RWPE2 (cell line): ENCODE results near the gene SMARCD3.

Experiments used
- ATAC-seq: fragments of 200-7000 bp; cut with Tn5 transposase; 3 replicates; pipeline ENCODE4 v1.9.1; 2021; ENCODE audit warnings: low read depth
- DNase-seq: peaks from one replicate; pipeline ENCODE4 v3.0.0-alpha.2; 2020; ENCODE audit warnings: low spot score
- H3K27ac ChIP-seq: fragments of 450-650 bp; 2 replicates; pipeline ENCODE4 v1.5.1; 2017; ENCODE audit warnings: mild to moderate bottlenecking; ENCODE audit not compliant: poor library complexity, severe bottlenecking
- H3K27me3 ChIP-seq: fragments of 250-450 bp; sonication (Bioruptor Pico); 2 replicates; pipeline ENCODE4 v1.5.1; 2021; ENCODE audit warnings: mild to moderate bottlenecking, moderate library complexity; ENCODE audit not compliant: insufficient read depth, poor library complexity, severe bottlenecking
- H3K36me3 ChIP-seq: fragments of 250-450 bp; sonication (Bioruptor Pico); 2 replicates; pipeline ENCODE4 v1.5.1; 2020; ENCODE audit warnings: low read depth, mild to moderate bottlenecking, moderate library complexity
- H3K4me1 ChIP-seq: fragments of 250-450 bp; sonication (Bioruptor Pico); 2 replicates; pipeline ENCODE4 v1.5.1; 2021; ENCODE audit warnings: mild to moderate bottlenecking, moderate library complexity; ENCODE audit not compliant: insufficient read depth, poor library complexity, severe bottlenecking
- H3K4me3 ChIP-seq: fragments of 250-450 bp; sonication (Bioruptor Pico); 2 replicates; pipeline ENCODE4 v1.5.1; 2021; ENCODE audit warnings: mild to moderate bottlenecking, moderate library complexity; ENCODE audit not compliant: severe bottlenecking
- H3K9me3 ChIP-seq: fragments of 250-450 bp; sonication (Bioruptor Pico); 2 replicates; pipeline ENCODE4 v1.5.1; 2021; ENCODE audit warnings: mild to moderate bottlenecking, moderate library complexity; ENCODE audit not compliant: severe bottlenecking
- TF ChIP-seq, protein P1 (sequence below): fragments of 450-650 bp; IDR thresholded peaks from one replicate; pipeline ENCODE4 v1.5.1; 2017; ENCODE audit warnings: mild to moderate bottlenecking, moderate library complexity; ENCODE audit not compliant: poor library complexity, severe bottlenecking

Gene SMARCD3

DNA sequence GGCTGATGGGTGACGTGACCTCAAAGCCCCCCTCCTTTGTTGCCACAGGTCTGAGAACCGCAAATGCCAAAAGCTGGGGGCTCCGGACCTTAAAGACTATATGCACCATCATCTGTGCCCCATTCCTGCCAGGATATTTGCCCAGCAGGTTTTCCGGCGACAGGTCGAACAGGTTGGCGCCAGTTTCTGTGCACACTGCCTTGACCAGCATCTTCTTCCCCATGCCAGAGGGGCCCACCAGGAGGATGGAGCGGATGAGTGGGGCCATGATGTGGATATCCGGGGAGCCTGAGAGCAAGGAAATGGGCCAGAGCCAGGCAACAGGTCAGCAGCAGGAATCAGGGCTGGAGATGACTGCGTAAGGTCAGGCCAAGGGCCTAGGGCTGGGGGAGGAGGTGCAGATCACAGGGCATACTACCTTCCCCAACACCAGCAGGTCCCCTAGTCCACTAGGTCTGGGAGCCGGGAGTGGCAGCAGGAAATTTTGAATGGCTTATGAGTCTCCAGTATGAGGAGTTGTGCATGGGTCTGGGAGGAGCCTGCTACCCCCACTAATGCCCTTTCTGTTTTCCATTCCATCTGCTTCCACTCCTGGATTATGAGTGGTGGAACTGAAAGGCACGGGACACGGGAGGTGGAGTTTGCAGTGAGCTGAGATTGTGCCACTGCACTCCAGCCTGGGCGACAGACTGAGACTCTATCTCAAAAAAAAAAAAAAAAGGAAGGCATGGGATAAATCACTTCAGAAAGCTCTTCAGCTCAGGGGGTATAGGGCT is 55.1 kb downstream of the SMARCD3 start:
- Histone ChIP-seq H3K4me1 (no peaks in the 10 kb centered on the region), H3K27ac (no peak overlapping the region), H3K36me3 (no peaks in the 10 kb centered on the region), H3K9me3 (no peaks in the 10 kb centered on the region), H3K4me3 (no peak overlapping the region), H3K27me3 (peaks cover 29% of the 10 kb centered on the region)
- ATAC-seq: no peak
- TF ChIP-seq, protein P1, sequence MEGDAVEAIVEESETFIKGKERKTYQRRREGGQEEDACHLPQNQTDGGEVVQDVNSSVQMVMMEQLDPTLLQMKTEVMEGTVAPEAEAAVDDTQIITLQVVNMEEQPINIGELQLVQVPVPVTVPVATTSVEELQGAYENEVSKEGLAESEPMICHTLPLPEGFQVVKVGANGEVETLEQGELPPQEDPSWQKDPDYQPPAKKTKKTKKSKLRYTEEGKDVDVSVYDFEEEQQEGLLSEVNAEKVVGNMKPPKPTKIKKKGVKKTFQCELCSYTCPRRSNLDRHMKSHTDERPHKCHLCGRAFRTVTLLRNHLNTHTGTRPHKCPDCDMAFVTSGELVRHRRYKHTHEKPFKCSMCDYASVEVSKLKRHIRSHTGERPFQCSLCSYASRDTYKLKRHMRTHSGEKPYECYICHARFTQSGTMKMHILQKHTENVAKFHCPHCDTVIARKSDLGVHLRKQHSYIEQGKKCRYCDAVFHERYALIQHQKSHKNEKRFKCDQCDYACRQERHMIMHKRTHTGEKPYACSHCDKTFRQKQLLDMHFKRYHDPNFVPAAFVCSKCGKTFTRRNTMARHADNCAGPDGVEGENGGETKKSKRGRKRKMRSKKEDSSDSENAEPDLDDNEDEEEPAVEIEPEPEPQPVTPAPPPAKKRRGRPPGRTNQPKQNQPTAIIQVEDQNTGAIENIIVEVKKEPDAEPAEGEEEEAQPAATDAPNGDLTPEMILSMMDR: no peak
- no peak for DNase-seq

DNA sequence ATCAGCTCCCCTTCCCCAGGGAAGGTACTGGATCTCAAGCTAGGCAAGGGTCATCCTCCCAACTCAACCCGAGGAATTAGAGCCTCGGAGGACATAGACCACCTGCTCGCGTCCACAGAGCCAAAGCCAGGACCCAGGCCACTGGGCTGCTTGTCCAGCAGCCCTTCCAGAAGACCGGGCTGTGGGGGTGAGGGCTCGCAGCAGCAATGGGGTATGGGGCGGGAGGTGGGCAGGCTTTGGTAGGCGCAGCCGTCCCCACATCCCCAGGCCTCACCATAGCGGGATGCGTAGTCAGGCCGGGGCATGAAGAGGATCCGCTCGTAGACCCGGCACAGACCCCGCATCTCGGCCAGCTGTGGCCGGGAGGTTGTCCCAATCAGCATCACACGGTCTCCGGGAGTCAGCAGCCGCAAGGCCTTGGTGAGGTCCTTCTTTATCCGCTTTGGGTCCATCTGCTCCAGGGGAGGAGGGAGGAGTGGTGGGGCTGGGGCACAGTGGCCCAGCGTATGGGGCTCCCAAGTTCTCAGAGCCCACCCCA is 56.4 kb downstream of the SMARCD3 start:
- Histone ChIP-seq H3K9me3 (no peaks in the 10 kb centered on the region), H3K4me3 (no peak overlapping the region), H3K27me3 (peaks cover 25% of the 10 kb centered on the region), H3K4me1 (no peaks in the 10 kb centered on the region), H3K27ac (no peak overlapping the region), H3K36me3 (no peaks in the 10 kb centered on the region)
- DNase-seq (no peak), ATAC-seq (no peak)
- TF ChIP-seq, protein P1: no peak

DNA sequence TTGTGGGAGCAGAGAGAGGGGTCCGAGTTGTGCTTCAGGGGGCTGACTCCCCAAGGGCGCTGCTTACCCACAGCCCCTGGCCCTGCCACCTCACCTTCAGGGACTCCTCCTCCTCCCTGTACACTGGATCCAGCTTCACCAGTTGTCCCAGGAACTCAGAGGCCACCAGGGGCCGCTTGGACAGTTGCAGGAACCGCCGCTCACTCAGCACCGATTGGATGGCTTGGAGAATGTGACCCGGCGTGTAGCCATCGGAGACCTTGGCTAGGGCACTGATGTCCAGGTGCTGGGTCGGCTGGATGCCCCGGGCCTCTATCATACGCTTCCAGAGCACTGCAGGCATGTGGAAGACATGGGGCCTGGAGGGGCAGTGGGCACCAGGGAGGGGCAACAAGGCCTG is 57.0 kb downstream of the SMARCD3 start:
- Histone ChIP-seq H3K27ac (no peak overlapping the region), H3K4me1 (no peaks in the 10 kb centered on the region), H3K4me3 (no peak overlapping the region), H3K9me3 (no peaks in the 10 kb centered on the region), H3K36me3 (no peaks in the 10 kb centered on the region), H3K27me3 (peaks cover 21% of the 10 kb centered on the region)
- DNase-seq (no peak), ATAC-seq (no peak)
- TF ChIP-seq, protein P1: no peak

DNA sequence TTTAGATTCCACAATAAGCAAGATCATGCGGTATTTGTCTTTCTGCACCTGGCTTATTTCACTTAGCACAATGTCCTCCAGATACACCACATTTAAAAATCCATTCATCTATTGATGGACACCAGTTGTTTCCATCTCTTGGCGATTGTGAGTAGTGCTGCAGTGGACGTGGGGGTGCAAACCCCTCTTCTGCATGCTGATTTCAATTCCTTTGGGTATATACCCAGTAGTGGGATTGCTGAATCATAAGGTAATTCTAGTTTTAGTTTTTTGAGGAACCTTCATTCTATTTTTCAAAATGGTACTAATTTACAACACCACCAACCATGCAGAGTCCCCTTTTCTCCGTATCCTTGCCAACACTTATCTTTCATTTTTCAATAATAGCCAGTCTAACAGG is 59.5 kb downstream of the SMARCD3 start:
- Histone ChIP-seq H3K27me3 (peaks cover 15% of the 10 kb centered on the region), H3K27ac (no peak overlapping the region), H3K36me3 (no peaks in the 10 kb centered on the region), H3K4me3 (no peak overlapping the region), H3K4me1 (no peaks in the 10 kb centered on the region), H3K9me3 (no peaks in the 10 kb centered on the region)
- ATAC-seq (no peak), DNase-seq (no peak)
- TF ChIP-seq, protein P1: no peak
